Tibial artery (tissue), 4 donors: ENCODE measurements around the gene CCDC88A.

ENCODE experiments used
- DNase-seq, 2 donors: peaks; one replicate each; pipeline ENCODE4 v3.0.0-alpha.2; 2019
- H3K27ac ChIP-seq, 2 donors: fragments of 200-600 bp; sonication (generic) in 1 of 2; 1 replicate in 1 of 2; 2 replicates in 1 of 2; pipeline ENCODE4 v1.5.1; 2018 to 2019; ENCODE audit warnings: mild to moderate bottlenecking in 1 of 2
- H3K27me3 ChIP-seq, 2 donors: fragments of 200-600 bp; sonication (generic) in 1 of 2; one replicate each; pipeline versions ENCODE4 v1.5.1 to v1.6.0; 2016 to 2019
- H3K36me3 ChIP-seq, 3 donors: fragments of 200-600 bp; sonication (generic) in 2 of 3; one replicate each; pipeline ENCODE4 v1.5.1; 2016 to 2019; ENCODE audit warnings: mild to moderate bottlenecking in 2 of 3
- H3K4me1 ChIP-seq, 4 donors: fragments of 200-600 bp; sonication (generic) in 2 of 4; 1 replicate in 3 of 4; 2 replicates in 1 of 4; pipeline ENCODE4 v1.5.1; 2016 to 2019
- H3K4me3 ChIP-seq, 2 donors: fragments of 200-600 bp; sonication (generic) in 1 of 2; 1 replicate in 1 of 2; 2 replicates in 1 of 2; pipeline ENCODE4 v1.5.1; 2018 to 2019; ENCODE audit warnings: mild to moderate bottlenecking in 2 of 2
- H3K9me3 ChIP-seq, 3 donors: fragments of 200-600 bp; sonication (generic) in 1 of 3; one replicate each; pipeline ENCODE4 v1.5.1; 2016 to 2019
- intact Hi-C: fragments of 100-400 bp; cut with DNase I; formaldehyde crosslinking; loops from one replicate; pipeline ENCODE4 v1.15.0; 2023; ENCODE audit warnings: low total_unique reads
- TF ChIP-seq, protein P1 (sequence below), 2 experiments: fragments of 200-600 bp in 1 of 2; fragments of 450-650 bp in 1 of 2; IDR thresholded peaks; one replicate each; pipeline ENCODE4 v1.5.1; 2017 to 2019; ENCODE audit warnings: antibody characterized with exemption in 2 of 2, mild to moderate bottlenecking in 1 of 2, moderate library complexity in 1 of 2

The CCDC88A gene

DNA sequence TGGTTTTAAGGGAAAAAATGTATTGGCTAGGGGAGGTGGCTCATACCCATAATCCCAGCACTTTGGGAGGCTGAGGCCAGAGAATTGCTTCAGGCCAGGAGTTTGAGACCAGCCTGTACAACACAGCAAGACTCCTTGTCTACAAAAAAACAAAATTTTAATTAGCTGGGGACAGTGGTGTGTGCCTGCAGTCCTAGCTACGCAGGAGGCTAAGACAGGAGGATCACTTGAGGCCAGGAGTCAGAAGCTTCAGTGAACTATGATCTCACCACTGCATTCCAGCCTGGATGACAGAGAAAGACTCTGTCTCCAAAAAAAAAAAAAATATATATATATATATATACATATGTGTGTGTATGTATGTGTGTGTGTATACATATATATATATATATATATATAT is 18.5 kb downstream of the CCDC88A start:
- Histone ChIP-seq H3K4me3 (no peak overlapping the region), H3K9me3 (no peaks in the 10 kb centered on the region), H3K36me3 (peaks cover 5 to 19% (median 18%) of the 10 kb centered on the region in 3 donors), H3K4me1 (no peaks in the 10 kb centered on the region), H3K27me3 (no peaks in the 10 kb centered on the region), H3K27ac (no peak overlapping the region)
- DNase-seq = no peak
- TF ChIP-seq, protein P1, sequence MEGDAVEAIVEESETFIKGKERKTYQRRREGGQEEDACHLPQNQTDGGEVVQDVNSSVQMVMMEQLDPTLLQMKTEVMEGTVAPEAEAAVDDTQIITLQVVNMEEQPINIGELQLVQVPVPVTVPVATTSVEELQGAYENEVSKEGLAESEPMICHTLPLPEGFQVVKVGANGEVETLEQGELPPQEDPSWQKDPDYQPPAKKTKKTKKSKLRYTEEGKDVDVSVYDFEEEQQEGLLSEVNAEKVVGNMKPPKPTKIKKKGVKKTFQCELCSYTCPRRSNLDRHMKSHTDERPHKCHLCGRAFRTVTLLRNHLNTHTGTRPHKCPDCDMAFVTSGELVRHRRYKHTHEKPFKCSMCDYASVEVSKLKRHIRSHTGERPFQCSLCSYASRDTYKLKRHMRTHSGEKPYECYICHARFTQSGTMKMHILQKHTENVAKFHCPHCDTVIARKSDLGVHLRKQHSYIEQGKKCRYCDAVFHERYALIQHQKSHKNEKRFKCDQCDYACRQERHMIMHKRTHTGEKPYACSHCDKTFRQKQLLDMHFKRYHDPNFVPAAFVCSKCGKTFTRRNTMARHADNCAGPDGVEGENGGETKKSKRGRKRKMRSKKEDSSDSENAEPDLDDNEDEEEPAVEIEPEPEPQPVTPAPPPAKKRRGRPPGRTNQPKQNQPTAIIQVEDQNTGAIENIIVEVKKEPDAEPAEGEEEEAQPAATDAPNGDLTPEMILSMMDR (IDR thresholded peaks at IDR 0.05) = no peak
- intact Hi-C loops = no loop called here

DNA sequence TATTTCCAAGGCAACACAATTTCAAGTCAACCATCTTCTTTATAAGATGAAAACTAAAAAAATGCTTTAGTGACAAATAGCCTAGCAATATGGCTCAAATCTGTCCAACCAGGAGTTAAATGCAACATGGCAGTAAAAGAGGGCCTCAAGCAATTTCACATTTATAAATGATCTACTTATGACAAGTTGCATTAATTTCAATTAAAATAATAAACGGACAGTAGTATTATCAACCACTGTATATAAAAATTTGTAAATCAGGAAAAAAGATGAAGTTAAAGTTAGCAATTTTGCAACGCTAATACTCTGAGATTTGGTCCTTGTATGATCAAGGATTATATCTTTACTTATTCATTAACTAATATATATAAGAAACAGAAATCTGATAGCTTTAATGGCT is 19.3 kb downstream of the CCDC88A start:
- no peaks in the 10 kb centered on the region for H3K9me3 ChIP-seq
- peaks cover under 1 to 13% (median 10%) of the 10 kb centered on the region in 3 donors for H3K36me3 ChIP-seq
- intact Hi-C loops = no loop called here
- no peak overlapping the region for H3K4me3 ChIP-seq
- no peaks in the 10 kb centered on the region for H3K4me1 ChIP-seq
- H3K27ac ChIP-seq = no peak overlapping the region
- H3K27me3 ChIP-seq = no peaks in the 10 kb centered on the region
- TF ChIP-seq, protein P1 (IDR thresholded peaks at IDR 0.05) = no peak
- no peak for DNase-seq

DNA sequence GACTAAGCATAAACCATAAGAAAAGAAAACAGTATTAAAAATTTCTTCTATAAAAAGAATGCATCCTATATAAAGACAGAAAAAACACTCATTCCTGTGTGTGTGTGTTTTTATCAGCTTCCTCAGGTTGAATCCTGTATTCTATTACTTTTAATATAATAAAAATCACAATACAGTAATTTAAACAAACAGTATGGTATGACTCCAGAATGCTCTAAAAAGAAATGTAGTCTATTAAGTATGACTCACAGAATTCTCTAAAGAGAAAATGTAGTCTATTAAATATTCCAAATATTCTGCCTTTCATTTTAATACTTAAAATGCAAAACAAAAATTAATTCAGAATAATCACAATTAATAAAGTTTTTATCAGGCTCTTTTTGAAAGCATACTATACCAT is 19.8 kb downstream of the CCDC88A start:
- no peaks in the 10 kb centered on the region for H3K9me3 ChIP-seq
- no peaks in the 10 kb centered on the region for H3K27me3 ChIP-seq
- H3K4me1 ChIP-seq = no peaks in the 10 kb centered on the region
- H3K4me3 ChIP-seq = no peak overlapping the region
- H3K36me3 ChIP-seq = peaks cover 0 to 8% (median 5%) of the 10 kb centered on the region in 3 donors
- no peak for DNase-seq
- TF ChIP-seq, protein P1 (IDR thresholded peaks at IDR 0.05) = no peak
- intact Hi-C loops = no loop called here
- no peak overlapping the region for H3K27ac ChIP-seq

DNA sequence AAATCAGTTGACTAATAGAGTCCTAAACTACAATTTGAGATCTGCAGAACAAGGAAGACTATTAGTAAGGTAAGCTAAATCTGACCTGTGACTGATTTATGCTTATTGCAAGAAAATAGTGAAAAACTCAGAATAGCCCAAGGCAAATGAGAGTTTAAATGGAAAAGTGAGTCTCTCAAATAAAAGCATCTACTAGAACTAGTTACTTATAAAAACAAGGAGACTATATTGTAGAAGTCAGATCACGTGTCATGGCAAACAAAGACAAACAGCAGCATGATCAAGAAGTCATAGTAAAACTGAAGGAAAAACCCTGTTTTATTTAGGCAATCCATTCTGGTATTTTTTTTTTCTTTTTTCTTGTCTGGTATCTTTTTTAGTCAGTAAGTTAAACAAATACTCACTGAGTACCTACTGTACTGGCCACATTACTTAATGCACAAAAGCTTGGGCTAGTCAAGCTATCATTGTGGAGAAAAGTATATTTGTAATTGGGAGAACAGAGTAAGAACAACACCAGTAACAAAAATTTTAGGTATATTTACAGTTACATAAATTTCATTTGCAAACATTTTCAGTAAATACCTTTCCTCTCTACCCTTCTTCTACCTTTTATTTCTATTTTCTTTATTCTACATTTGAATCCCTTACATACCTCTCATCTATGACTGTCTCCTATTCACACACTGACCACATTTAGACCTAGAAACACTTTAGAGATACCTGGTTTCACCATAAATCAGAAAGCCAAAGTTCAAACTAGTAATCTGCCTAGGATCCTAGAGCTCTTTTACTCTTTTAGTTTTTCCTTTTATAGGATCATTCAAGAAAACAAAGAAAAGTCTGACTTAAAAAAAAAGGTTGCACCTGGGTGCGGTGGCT is 23.7 kb downstream of the CCDC88A start:
- no peaks in the 10 kb centered on the region for H3K36me3 ChIP-seq
- peaks cover 0 to 12% (median 4%) of the 10 kb centered on the region in 3 donors for H3K9me3 ChIP-seq
- DNase-seq = no peak
- TF ChIP-seq, protein P1 (IDR thresholded peaks at IDR 0.05) = no peak
- H3K27ac ChIP-seq = no peak overlapping the region
- no peaks in the 10 kb centered on the region for H3K4me1 ChIP-seq
- no peaks in the 10 kb centered on the region for H3K27me3 ChIP-seq
- H3K4me3 ChIP-seq = no peak overlapping the region
- intact Hi-C loops = no loop called here

DNA sequence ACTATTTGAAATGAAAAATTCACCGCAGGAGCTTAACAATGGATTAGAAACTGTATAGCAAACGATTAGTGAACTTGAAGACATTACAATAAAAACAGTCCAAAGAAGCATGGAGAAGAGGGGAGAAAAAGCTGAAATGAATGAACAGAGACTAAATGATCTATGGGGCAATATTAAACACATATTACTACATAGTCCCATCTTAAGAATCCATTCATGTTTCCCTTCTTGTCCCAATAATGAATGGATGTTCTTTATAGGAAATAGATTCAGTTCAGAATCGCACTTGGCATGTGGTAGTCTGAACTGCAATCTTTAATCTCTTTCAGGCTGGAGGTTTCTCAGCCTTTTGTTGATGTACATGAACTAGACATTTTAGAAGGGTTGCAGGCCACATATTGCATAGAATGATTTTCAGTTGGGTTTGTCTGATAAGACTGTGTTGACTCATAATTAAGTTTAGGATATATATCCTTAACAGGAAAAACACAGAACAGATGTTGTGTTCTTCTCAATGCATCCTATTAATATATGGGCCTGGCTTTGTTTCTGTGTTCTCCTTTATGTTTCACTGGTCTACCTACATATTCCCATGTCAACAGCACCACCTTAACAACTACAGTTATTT is 27.9 kb downstream of the CCDC88A start:
- no peak overlapping the region for H3K27ac ChIP-seq
- no peaks in the 10 kb centered on the region for H3K4me1 ChIP-seq
- H3K4me3 ChIP-seq = no peak overlapping the region
- H3K27me3 ChIP-seq = no peaks in the 10 kb centered on the region
- DNase-seq = no peak
- H3K36me3 ChIP-seq = no peaks in the 10 kb centered on the region
- H3K9me3 ChIP-seq = peaks cover 0 to 15% (median 4%) of the 10 kb centered on the region in 3 donors
- TF ChIP-seq, protein P1 (IDR thresholded peaks at IDR 0.05) = no peak
- intact Hi-C loops = no loop called here
